Prostate gland (tissue), 2 donors: ENCODE data around the gene ANKS1B. TPM values are rescaled to one million over a fixed set of nuclear protein-coding genes. Genes with fewer than 3 reads are reported as not detected.

ENCODE experiments used
- DNase-seq: peaks from one replicate; pipeline ENCODE4 v3.0.0-alpha.2; 2019; ENCODE audit warnings: low spot score
- H3K27ac ChIP-seq, 2 donors: fragments of 200-600 bp; sonication (generic); 2 replicates each; pipeline ENCODE4 v1.5.1; 2017 to 2019
- H3K27me3 ChIP-seq: fragments of 200-600 bp; sonication (generic); replicated peaks from 2 replicates; pipeline ENCODE4 v1.5.1; 2019; ENCODE audit not compliant: insufficient read depth
- H3K36me3 ChIP-seq, 2 donors: fragments of 200-600 bp; sonication (generic); 1 replicate in 1 of 2; 2 replicates in 1 of 2; pipeline versions ENCODE4 v1.5.1 to v1.8.1; 2017 to 2019
- H3K4me1 ChIP-seq: fragments of 200-600 bp; sonication (generic); replicated peaks from 2 replicates; pipeline ENCODE4 v1.5.1; 2019
- H3K4me3 ChIP-seq, 2 donors: fragments of 200-600 bp; sonication (generic); 2 replicates each; pipeline ENCODE4 v1.5.1; 2017 to 2019
- H3K9me3 ChIP-seq: fragments of 200-600 bp; sonication (generic); 2 replicates; pipeline ENCODE4 v1.5.1; 2017
- CTCF ChIP-seq, 4 experiments: fragments of 200-600 bp in 2 of 4; fragments of 450-650 bp in 2 of 4; sonication (generic) in 2 of 4; IDR thresholded peaks; 1 replicate in 3 of 4; 2 replicates in 1 of 4; pipeline ENCODE4 v1.5.1; 2016 to 2019; ENCODE audit warnings: antibody characterized with exemption in 4 of 4, mild to moderate bottlenecking in 2 of 4, moderate library complexity in 2 of 4
- POLR2A ChIP-seq: fragments of 450-650 bp; IDR thresholded peaks from one replicate; pipeline ENCODE4 v1.6.1; 2016; ENCODE audit warnings: antibody characterized with exemption, mild to moderate bottlenecking
- POLR2AphosphoS5 ChIP-seq: sonication (generic); formaldehyde crosslinking; IDR thresholded peaks from one replicate; pipeline ENCODE4 v1.6.1; 2017; ENCODE audit warnings: antibody characterized with exemption
- WGBS: methylation state at CpG from one replicate; pipeline ENCODE4 v1.1.5; 2018; 5-methylcytosine and 5-hydroxymethylcytosine counted together
- intact Hi-C: fragments of 100-400 bp; cut with DNase I; formaldehyde crosslinking; loops from one replicate; pipeline ENCODE4 v1.14.2; 2022
- total RNA-seq, 2 donors: library from RNA; depleted of rRNA; stranded (reverse); fragments of >200 nt; gene quantifications; one replicate each; pipeline ENCODE4 v1.1.0, GENCODE V29; 2016

The ANKS1B gene
- total RNA-seq, 2 donors from 2014 or later: 13.0 to 17.4 TPM

DNA sequence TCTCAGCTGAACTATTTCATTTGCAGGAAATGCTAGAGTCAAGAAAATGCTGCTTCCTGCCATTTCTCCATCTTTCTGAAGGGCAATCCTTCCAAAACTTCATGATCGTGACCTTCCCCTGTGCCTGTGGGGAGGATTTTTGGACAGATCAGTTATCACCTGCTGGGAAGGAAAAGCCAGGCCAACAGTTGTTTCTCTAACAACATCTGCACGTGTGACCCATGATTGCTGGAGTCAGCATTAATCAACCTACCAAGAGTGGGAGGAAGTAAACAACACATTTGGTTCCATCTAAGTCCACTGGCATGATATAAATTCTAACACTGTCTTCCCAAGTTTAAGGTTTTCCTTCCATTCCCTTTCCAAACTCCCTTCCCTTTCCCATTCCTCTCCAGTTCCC is 1167.0 kb downstream of the ANKS1B start:
- Histone ChIP-seq H3K9me3 (no peaks in the 10 kb centered on the region), H3K36me3 (no peaks in the 10 kb centered on the region), H3K4me1 (no peaks in the 10 kb centered on the region), H3K27me3 (no peaks in the 10 kb centered on the region), H3K27ac (no peak overlapping the region), H3K4me3 (no peak overlapping the region)
- WGBS: 51% methylated on average over 2 of the region's 2 CpGs
- intact Hi-C loops: no loop called here
- TF ChIP-seq CTCF (IDR thresholded peaks at IDR 0.05): no peak
- no peak for TF ChIP-seq POLR2A
- TF ChIP-seq POLR2AphosphoS5: no peak
- no peak for DNase-seq

GRCh38 chr12:98816720-98817119 is 1168.0 kb downstream of the ANKS1B start:
- no peak for DNase-seq
- TF ChIP-seq CTCF (IDR thresholded peaks at IDR 0.05) (no peak), POLR2A (no peak), POLR2AphosphoS5 (no peak)
- intact Hi-C loops: no loop called here

DNA sequence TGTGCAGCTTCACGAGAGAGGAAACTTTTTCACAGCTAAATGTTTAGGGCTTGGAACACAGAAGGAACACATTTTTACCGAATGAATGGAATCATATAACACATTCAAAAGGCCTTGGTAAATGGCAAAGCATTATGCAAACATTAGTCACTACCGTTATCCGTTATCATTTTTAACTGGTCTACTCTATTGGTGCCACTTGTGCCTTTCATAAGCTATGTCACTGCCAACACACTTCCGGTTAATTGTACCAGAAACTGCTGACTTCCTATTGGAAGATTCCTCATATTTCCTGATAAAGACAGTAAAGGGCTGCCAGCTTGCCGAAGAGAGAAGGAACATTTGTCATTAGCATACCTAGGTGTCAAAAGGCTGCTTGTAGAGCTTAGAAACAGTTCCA is 1170.5 kb downstream of the ANKS1B start:
- no peaks in the 10 kb centered on the region for H3K27me3 ChIP-seq
- intact Hi-C loops: no loop called here
- 67% methylated on average over 6 of the region's 6 CpGs for WGBS
- H3K27ac ChIP-seq: no peak overlapping the region
- H3K4me3 ChIP-seq: no peak overlapping the region
- DNase-seq: no peak
- H3K4me1 ChIP-seq: no peaks in the 10 kb centered on the region
- TF ChIP-seq POLR2A (no peak), POLR2AphosphoS5 (no peak)
- no peaks in the 10 kb centered on the region for H3K36me3 ChIP-seq
- no peaks in the 10 kb centered on the region for H3K9me3 ChIP-seq

More at GRCh38 chr12:98816720-98817119, 1168.0 kb downstream of the ANKS1B start:
- no peak overlapping the region for H3K4me3 ChIP-seq
- H3K36me3 ChIP-seq: no peaks in the 10 kb centered on the region
- H3K9me3 ChIP-seq: no peaks in the 10 kb centered on the region
- no peak overlapping the region for H3K27ac ChIP-seq
- no peaks in the 10 kb centered on the region for H3K4me1 ChIP-seq
- 60% methylated on average over 4 of the region's 4 CpGs for WGBS
- no peaks in the 10 kb centered on the region for H3K27me3 ChIP-seq

DNA sequence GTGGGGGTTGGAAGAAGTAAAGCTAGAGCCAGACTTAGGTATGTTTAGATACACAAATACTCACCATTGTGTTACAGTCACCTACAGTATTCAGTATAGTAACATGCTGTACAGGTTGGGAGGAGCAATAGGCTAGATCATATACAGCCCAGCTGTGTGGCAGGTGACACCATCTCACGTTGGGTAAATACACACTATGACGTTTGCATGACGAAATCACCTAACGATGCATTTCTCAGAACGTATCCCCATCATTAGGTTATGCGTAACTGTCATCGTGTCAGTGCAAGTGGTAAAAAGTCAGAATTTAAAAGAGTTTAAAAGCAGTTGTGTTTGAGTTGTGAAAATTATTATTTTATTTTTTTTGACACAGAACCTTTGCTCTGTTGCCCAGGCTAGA is 1172.5 kb downstream of the ANKS1B start:
- Histone ChIP-seq H3K27me3 (no peaks in the 10 kb centered on the region), H3K4me3 (no peak overlapping the region), H3K27ac (no peak overlapping the region), H3K4me1 (no peaks in the 10 kb centered on the region), H3K9me3 (no peaks in the 10 kb centered on the region), H3K36me3 (no peaks in the 10 kb centered on the region)
- 72% methylated on average over 7 of the region's 7 CpGs for WGBS
- no peak for TF ChIP-seq CTCF (IDR thresholded peaks at IDR 0.05)
- TF ChIP-seq POLR2A: no peak
- TF ChIP-seq POLR2AphosphoS5: no peak
- no peak for DNase-seq
- intact Hi-C loops: no loop called here

DNA sequence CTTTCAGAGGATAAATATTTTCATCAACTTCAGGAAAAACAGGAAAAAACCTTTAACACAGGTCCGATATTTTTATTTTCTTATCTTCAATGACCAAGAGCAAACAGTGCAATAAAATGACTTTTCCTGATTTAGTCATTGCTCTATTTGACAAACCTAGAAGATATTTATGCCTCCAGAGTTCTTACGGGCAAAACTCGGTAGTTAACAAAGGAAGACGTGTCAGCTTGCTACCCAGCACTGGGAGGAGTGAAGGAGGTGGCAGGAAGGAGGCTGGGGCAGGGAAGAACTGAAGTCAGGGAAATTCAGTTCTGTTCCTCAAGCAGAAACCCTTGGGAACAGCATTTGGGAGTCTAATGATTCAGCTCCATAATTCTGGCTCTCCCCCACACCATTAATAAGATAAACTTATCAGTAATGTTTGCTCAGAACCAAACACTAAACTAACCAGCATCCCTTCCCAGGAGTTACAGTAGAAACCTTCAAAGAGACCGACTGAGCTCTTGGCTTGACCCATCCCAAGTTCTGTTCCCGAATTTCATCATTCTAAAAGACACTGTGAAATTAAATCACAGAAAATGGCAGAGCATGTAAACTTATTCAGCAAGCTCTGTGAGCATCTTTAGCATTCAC is 1176.4 kb downstream of the ANKS1B start:
- H3K4me3 ChIP-seq: no peak overlapping the region
- DNase-seq: no peak
- H3K27me3 ChIP-seq: no peaks in the 10 kb centered on the region
- no peaks in the 10 kb centered on the region for H3K9me3 ChIP-seq
- no peak for TF ChIP-seq POLR2A
- no peak for TF ChIP-seq CTCF (IDR thresholded peaks at IDR 0.05)
- TF ChIP-seq POLR2AphosphoS5: no peak
- no peak overlapping the region for H3K27ac ChIP-seq
- H3K36me3 ChIP-seq: no peaks in the 10 kb centered on the region
- 45% methylated on average over 6 of the region's 6 CpGs for WGBS
- intact Hi-C loops: no loop called here
- no peaks in the 10 kb centered on the region for H3K4me1 ChIP-seq
